ENCODE measurements around the gene FABP2. TPM values are rescaled to one million over a fixed set of nuclear protein-coding genes. Genes with fewer than 3 reads are reported as not detected.
"Not testable (repeated sequence)": the region's sequence is repeated elsewhere in the genome, so short reads cannot be mapped to it uniquely, and the experiment has no call there.

The FABP2 gene
- total RNA-seq: not detected

DNA sequence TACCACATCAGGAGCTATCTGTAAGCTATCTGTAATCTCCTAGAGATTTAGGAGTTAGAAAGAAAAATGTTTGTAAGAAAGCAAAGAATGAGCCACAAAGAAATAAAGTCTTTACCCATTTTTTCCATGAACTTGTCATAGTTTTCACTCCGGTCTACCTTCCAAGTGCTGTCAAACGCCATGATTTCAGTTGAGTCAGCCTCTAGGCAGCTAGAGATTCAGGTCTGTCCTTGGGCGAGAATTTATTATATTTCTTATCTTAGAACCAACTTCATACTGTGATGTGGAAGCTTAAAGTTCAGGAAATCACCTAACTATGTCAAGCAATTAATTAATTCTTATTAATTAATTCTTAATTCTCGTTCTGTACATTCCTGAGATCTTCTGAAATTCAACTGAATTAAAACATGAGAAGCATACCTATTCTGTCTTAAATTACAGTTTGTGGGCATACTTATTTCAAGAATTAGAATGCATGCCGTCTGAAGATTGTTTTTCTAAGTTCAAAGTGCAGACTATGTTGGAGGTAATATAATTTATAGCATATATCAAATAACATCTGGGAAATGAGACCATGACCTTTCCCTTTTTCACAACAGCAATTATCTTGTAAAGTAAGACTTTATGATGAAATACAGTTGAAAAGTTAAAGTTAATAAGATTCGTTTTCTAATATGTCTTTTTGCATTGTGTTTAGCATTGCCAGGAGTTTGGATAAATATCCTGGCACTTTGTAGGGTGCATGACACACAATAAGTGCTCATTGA lies at the start of gene FABP2:
TSS of gene FABP2 (minus strand) at position 218 of the 767 bp plus-strand sequence. CDS start at position 182, 36 bp downstream.
- DNase-seq: no peak
- CTCF ChIA-PET: no interaction called here

DNA sequence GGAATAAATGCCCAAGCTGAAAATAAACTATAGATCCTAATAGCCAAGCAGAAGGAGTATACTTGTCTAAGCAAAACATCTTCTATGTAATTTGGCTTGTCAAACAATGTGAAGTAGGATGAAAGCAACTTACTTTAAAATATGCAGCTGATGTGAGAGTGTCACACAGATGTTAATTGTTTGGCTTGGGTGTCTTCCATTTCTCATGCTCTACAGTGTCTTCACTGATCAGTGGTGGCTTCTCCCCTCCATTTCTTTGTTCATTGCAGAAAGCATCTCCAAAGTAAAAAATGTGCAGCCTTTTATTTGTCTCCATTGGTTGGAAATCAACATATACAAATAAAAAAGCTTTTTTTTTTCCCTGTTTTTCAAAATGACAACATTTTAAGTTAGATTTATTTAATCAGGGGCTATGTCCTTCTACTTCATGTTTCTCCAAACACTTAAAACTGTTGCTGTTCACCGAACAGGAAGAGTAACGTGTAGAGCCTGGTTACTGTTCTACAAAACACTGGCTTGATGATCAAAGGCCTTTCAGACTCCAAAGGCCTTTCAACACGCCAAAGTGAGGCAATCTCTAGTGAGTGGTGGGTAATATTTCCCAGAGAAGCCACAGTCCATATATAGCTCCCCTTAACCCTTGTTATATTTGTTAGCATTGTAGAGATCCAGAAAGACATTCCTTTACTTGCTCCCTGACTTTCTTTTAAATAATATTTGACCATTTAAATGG lies 49.2 kb upstream of the FABP2 start:
- H3K36me3 Mint-ChIP-seq (ENCODE audit: low read depth); POLR2A ChIA-PET; H3K4me3 Mint-ChIP-seq; H3K9me3 Mint-ChIP-seq; DNase-seq; H3K27me3 Mint-ChIP-seq; CTCF ChIA-PET; H3K27ac Mint-ChIP-seq: not testable (repeated sequence)
- H3K4me1 Mint-ChIP-seq: peaks cover 17% of the 10 kb centered on the region

More for the DNA sequence above, at the start of gene FABP2:
- Mint-ChIP-seq H3K27me3 (peaks cover 13% of the 10 kb centered on the region), H3K36me3 (ENCODE audit: low read depth) (no peaks in the 10 kb centered on the region), H3K4me3 (no peak within 1 kb of the TSS), H3K27ac (no peak within 1 kb of the TSS), H3K4me1 (no peaks in the 10 kb centered on the region), H3K9me3 (no peaks in the 10 kb centered on the region)
- POLR2A ChIA-PET: no interaction called here

DNA sequence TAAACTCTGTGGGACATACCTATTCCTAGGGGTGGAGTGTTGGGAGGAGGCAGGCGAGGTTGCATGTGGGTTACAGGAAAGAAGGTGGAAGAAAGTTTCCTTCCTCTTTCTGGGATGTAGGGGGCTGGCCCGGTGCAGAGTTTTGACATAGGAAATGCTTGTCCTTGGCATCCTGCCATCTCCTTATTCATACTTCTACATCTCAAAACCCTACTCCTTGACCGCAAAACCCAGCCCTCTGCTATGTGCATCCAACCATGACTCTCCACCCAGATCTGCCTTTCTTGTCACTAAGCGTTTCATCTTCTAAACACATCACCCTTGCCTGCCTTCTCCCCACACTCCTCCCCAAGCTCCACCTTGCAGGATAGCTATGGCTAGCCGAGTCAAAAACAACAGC lies 48.5 kb upstream of the FABP2 start:
- POLR2A ChIA-PET; H3K9me3 Mint-ChIP-seq; H3K4me3 Mint-ChIP-seq; H3K27me3 Mint-ChIP-seq; CTCF ChIA-PET; H3K36me3 Mint-ChIP-seq (ENCODE audit: low read depth): not testable (repeated sequence)
- peaks cover 17% of the 10 kb centered on the region for H3K4me1 Mint-ChIP-seq
- DNase-seq: peak; percentile 53
- peak overlapping the region; percentile 29 for H3K27ac Mint-ChIP-seq

DNA sequence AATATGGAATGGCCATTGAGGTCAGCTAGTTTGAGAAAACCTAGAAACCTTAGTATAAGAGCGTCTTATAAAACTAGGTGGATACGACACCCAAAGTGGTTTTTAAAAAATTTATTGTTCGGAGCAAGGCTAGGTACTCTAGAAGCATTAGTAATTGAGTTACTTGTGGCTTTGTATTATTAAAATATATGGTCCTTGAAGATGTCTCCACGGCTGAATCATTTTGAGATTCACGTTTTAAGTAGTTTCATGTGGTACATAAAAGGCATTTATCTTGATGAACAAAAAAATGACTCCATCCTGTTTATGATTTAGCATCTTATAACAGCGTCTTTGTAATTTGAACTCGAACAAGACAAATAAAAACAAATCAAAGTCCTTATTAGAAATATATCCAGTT lies 44.9 kb upstream of the FABP2 start:
- H3K9me3 Mint-ChIP-seq; CTCF ChIA-PET; H3K4me3 Mint-ChIP-seq; H3K36me3 Mint-ChIP-seq (ENCODE audit: low read depth); DNase-seq; H3K27me3 Mint-ChIP-seq; H3K27ac Mint-ChIP-seq; POLR2A ChIA-PET: not testable (repeated sequence)
- peaks cover 18% of the 10 kb centered on the region for H3K4me1 Mint-ChIP-seq

DNA sequence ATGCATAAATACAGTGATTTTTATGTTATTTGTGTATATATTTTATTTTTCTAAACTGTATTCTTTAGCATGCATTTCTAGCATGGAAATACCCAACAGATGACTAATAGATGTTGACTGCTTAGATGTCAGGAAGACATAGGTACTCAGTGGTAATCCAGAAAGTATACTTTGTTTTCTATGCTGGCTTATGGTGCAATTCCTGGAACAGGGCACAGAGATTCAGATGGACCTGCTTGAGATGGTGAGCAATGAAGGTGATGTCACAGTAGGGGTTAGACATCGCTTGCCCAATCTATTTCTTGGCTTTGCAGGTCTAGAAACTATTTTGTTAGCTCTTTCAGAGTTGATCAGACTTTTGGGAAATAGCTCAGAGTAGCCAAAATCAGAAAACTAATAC lies 42.3 kb upstream of the FABP2 start:
- H3K36me3 Mint-ChIP-seq (ENCODE audit: low read depth); H3K4me3 Mint-ChIP-seq; POLR2A ChIA-PET: not testable (repeated sequence)

DNA sequence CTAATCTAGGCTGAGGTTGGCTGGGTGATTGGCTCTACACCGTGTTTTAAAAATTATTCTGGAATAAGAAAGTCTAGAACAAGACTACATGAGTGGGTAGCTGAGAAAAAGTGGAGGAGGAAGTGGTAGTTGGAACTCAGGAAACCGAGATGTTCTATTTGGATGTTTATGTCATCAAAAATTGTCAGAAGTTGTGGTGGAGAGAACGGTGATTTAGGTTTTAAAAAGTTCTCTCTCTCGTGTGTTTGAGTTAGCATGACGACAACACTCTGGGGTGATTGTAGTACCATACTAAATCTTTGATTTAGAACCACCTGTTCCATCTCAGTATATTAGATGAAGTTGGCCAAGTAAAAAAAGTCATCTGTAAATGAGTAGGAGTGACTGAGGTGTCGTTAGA lies 41.4 kb upstream of the FABP2 start:
- H3K9me3 Mint-ChIP-seq; CTCF ChIA-PET; H3K36me3 Mint-ChIP-seq (ENCODE audit: low read depth); H3K27me3 Mint-ChIP-seq; H3K27ac Mint-ChIP-seq; H3K4me3 Mint-ChIP-seq; POLR2A ChIA-PET; DNase-seq; H3K4me1 Mint-ChIP-seq: not testable (repeated sequence)

More for the DNA sequence above, 42.3 kb upstream of the FABP2 start:
- DNase-seq, H3K9me3 Mint-ChIP-seq, H3K4me1 Mint-ChIP-seq, H3K27ac Mint-ChIP-seq, H3K27me3 Mint-ChIP-seq, CTCF ChIA-PET: not testable (repeated sequence)

DNA sequence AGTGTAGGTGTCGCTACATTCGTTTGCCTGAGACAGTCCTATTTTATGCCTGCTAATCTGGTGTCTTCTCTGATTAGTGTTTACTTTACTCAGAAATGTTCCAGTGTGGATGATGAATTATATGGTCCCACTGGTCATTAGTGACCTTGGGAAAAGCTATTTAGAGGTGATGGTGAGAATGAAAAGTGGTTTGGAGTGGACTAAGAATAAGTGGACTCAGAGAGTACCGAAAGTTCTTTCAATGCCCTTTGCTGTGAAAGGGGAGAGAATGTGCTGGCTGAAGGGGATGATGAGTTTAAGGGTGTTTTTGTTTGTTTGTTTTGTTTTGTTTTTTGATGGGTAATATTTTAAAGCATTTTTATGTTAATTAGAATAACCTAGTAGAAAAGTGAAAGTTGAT lies 40.5 kb upstream of the FABP2 start:
- POLR2A ChIA-PET; H3K9me3 Mint-ChIP-seq; DNase-seq; H3K27me3 Mint-ChIP-seq; H3K4me3 Mint-ChIP-seq; H3K4me1 Mint-ChIP-seq; H3K36me3 Mint-ChIP-seq (ENCODE audit: low read depth); H3K27ac Mint-ChIP-seq; CTCF ChIA-PET: not testable (repeated sequence)

DNA sequence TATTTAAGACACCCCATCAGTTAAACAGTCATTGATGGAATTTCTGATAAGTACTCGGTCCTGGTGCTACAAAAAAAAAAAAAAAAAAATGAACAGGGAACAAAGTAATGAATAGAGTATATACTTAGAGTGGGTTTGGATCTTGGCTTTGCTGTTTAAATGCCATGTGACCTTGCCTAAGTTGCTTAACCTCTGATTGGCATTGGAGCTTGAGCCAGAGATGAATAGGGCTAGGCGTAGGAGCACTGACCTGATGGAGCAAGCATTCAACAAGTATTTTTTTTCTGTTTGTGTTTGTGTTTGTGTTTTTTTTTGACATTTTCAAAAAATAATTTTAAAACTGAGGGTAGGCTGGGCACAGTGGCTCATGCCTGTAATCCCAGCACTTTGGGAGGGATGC lies 37.9 kb upstream of the FABP2 start:
- POLR2A ChIA-PET; CTCF ChIA-PET; H3K36me3 Mint-ChIP-seq (ENCODE audit: low read depth); H3K4me1 Mint-ChIP-seq; H3K9me3 Mint-ChIP-seq; H3K27ac Mint-ChIP-seq; H3K27me3 Mint-ChIP-seq; DNase-seq; H3K4me3 Mint-ChIP-seq: not testable (repeated sequence)

DNA sequence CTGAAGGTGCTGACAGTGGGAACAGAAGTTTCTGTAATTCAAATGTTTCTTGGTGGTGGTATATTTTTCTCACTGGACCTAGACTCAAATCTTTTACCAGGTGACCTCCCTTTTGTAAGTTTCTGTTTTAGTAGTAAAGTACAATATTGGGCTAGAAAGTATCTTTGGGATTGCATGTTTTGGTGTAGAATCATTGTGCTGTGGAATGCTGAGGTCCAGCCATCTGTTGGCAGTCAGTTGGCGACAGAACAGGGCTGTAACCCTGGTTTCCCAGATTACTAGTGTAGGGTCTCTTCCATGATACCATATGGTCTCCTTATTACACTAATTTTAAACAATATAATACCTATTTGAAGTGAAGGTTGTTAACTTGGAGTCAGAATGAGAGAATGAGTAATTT lies 34.9 kb upstream of the FABP2 start:
- DNase-seq; POLR2A ChIA-PET; H3K9me3 Mint-ChIP-seq; H3K36me3 Mint-ChIP-seq (ENCODE audit: low read depth); CTCF ChIA-PET; H3K27me3 Mint-ChIP-seq; H3K4me1 Mint-ChIP-seq; H3K4me3 Mint-ChIP-seq; H3K27ac Mint-ChIP-seq: not testable (repeated sequence)

DNA sequence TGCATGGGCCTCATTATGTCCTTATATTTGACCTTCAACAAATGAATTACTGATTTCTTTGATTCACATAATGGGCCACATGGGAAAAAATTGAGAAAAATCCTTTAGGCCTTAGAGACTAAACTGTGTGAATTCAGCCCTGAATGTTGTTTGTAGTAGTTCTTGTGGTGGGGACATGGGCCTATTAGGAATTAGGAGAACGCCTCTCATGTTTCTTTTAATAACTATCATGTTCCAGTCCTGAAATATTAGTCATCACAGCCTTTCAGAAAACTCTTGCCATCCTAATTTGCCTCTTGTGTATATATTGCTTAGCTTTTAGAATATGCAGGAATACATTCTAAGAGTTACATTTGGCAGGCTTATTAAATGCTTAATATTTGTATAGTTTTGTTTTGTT lies 34.1 kb upstream of the FABP2 start:
- H3K27ac Mint-ChIP-seq, H3K27me3 Mint-ChIP-seq, POLR2A ChIA-PET: not testable (repeated sequence)

DNA sequence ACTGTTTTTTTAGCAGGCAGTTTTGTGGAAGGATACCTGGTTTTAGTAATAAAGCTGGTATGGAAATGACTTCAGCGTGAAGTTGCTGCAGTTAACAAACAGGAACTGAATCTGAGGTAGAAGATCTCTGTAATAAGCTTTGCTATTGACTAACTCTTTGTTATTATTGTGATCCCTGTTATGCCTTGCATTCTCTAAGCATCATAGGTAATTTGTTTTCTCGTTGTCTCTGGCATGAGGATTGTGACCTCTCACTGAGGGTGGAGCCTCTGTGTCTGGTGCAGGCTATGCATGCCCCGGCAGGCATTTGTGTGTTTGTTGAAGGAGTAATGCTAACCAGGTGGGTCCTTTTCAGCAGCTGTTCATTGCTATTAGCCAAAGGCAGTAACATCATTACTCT lies 31.4 kb upstream of the FABP2 start:
- H3K27me3 Mint-ChIP-seq; DNase-seq; H3K27ac Mint-ChIP-seq; CTCF ChIA-PET; POLR2A ChIA-PET; H3K4me1 Mint-ChIP-seq; H3K9me3 Mint-ChIP-seq; H3K4me3 Mint-ChIP-seq; H3K36me3 Mint-ChIP-seq (ENCODE audit: low read depth): not testable (repeated sequence)

More for the DNA sequence above, 34.1 kb upstream of the FABP2 start:
- CTCF ChIA-PET; H3K9me3 Mint-ChIP-seq; H3K36me3 Mint-ChIP-seq (ENCODE audit: low read depth); DNase-seq; H3K4me1 Mint-ChIP-seq; H3K4me3 Mint-ChIP-seq: not testable (repeated sequence)

DNA sequence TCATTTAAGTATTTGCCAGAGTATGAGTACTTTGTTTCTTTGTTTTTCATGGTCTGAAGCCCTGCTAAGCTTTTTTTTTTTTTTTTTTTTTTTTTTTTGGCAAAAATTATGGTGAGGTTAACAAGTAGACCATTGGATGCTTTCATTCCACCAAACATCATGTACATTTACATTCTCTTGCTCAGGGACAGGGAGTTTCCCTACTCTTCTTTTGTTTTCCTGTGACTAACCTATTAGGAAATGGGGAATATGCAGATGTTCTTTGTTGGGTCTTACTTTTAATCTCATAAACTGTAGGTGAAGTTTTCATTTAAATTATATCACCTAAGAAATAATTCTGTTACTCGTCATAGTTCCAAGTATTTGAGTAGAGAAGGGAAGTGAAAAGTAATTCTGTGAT lies 26.2 kb upstream of the FABP2 start:
- H3K9me3 Mint-ChIP-seq; POLR2A ChIA-PET; H3K4me1 Mint-ChIP-seq; H3K36me3 Mint-ChIP-seq (ENCODE audit: low read depth); CTCF ChIA-PET; DNase-seq; H3K27ac Mint-ChIP-seq; H3K4me3 Mint-ChIP-seq; H3K27me3 Mint-ChIP-seq: not testable (repeated sequence)

DNA sequence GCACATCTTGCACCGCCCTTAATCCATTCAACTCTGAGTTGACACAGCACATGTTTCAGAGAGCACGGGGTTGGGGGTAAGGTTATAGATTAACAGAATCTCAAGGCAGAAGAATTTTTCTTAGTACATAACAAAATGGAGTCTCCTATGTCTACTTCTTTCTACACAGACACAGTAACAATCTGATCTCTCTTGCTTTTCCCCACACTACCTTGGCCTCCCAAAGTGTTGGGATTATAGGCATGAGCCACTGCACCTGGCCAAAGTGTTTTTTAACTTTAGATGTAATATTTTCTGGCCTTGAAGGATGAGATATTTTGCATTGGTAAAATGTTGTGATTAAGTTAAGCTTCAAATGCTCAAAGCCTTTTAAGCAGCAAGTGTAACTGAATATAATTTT lies 21.4 kb upstream of the FABP2 start:
- H3K4me3 Mint-ChIP-seq; DNase-seq; CTCF ChIA-PET; POLR2A ChIA-PET; H3K4me1 Mint-ChIP-seq; H3K27me3 Mint-ChIP-seq; H3K36me3 Mint-ChIP-seq (ENCODE audit: low read depth); H3K27ac Mint-ChIP-seq; H3K9me3 Mint-ChIP-seq: not testable (repeated sequence)

DNA sequence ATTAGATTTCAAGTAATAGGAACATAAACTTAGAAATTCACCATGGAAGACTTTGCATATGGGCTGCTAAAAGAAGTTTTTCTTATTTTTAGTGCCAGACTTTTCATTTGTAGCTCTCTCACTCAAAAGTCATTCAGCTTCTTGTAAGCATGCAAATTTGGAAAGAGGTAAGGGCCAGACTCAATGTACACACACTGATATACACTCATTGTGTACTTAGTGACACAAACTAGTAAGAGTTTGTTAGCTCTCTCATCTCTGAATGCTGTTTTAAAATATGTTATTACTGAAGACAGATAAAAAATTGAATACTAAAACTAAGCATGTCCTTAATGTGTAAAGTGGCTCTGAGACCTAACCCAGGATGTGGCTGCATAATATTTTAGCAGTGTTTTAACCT lies 18.0 kb upstream of the FABP2 start:
- H3K27me3 Mint-ChIP-seq; POLR2A ChIA-PET; H3K4me1 Mint-ChIP-seq; H3K9me3 Mint-ChIP-seq; DNase-seq; H3K36me3 Mint-ChIP-seq (ENCODE audit: low read depth); CTCF ChIA-PET; H3K27ac Mint-ChIP-seq; H3K4me3 Mint-ChIP-seq: not testable (repeated sequence)

Data from activated CD4-positive, alpha-beta memory T cell treated with anti-CD3 and anti-CD28 coated beads, Interleukin-2, amount 10 ng/mL, durations not matched to agents 7 days and 5 days (primary cell).